T47D (cell line): Measurements from ENCODE around the gene GOT1.

ENCODE experiments used
- DNase-seq, 2 experiments: peaks; one replicate each; pipeline versions ENCODE4 v3.0.0 to v3.0.0-alpha.2; 2011 to 2012; ENCODE audit warnings: low read depth in 1 of 2, low spot score in 1 of 2
- JUND ChIP-seq: IDR thresholded peaks from 2 replicates; pipeline ENCODE4 v1.6.1; 2012; ENCODE audit warnings: low read depth
- in situ Hi-C: cut with HindIII; loops from 2 replicates; pipeline ENCODE4 v1.10.0; 2016; ENCODE audit warnings: low sequenced_read_pairs, low pct_unique_long_range_greater_than_20kb

Gene GOT1

DNA sequence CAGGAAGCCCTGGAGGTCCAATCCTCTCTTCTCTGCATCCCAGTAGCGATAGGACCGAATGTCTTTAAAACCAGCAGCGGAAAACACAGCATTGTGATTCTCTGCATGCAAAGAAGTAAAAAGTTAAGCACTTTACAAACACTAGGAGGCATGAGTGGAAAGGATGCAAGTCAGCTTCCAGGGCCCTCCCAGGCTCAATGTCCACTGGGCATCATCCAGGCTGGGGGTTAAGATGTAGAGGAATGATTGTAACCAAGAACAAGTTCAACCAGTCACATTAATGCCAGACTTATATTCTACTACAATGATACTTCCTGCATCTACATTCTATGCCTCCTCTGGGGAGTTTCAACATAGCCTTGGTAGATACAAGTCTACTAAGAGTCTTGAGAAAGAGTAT is 24.3 kb downstream of the GOT1 start:
- in situ Hi-C loops: no loop called here
- DNase-seq: peak in 1 of 2 experiments; percentile 66
- TF ChIP-seq JUND: no peak

DNA sequence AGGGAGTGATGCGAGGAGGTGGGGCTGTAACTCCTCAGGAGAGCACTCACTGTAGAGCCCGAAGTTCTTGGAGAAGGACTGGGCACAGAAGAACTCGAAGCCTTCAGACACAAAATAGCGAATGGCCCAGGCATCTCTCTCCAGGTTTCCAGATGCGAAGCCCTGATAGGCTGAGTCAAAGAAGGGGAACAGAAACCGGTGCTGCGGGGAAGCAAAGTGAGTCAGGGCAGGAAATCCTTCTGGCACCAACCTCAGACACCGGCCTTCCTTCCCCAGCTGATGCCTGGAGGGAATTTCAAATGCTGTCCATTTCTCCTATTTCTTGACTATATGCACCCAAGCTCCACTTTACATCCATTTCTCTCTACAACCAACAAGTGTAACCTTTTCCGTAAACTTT is 26.8 kb downstream of the GOT1 start:
- TF ChIP-seq JUND: no peak
- in situ Hi-C loops: no loop called here
- no peak for DNase-seq

DNA sequence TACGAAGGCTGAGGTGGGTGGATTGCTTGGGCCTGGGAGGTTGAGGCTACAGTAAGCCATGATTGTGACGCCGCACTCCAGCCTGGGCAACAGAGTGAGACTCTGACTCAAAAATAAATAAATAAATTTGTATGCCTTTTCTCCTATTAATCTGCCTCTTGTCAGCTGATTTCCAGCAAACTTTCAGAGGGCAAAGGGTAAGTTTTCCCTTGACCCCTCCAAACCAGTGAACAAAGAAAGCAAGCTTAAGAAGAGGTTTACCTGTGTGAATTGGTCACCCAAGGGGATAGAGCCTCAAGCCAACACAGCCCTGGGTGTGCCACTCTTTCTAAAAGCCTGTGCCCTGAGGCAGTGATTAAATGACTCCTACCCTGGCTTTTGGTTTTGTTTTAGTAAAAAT is 30.8 kb downstream of the GOT1 start:
- in situ Hi-C loops: no loop called here
- TF ChIP-seq JUND: no peak
- DNase-seq: no peak

DNA sequence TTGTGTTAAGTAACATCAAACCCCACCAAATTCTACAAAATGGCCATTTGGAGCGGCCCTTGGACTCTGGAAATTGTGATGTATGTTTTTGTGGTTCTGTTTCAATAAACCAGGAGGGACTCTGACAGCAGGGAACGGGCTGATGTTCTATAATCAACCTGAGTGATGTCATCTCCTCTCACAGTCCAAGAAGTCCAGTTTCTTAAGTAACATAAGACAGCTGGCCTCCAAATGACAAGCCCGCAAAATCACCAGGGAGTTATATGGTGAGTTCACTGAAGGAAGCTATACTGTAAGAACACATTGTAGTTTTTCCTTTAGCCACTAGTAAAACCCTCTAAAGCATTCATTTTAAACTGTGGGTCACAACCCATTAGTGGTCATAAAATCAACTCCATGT is 34.0 kb downstream of the GOT1 start:
- in situ Hi-C loops: no loop called here
- no peak for DNase-seq
- no peak for TF ChIP-seq JUND

DNA sequence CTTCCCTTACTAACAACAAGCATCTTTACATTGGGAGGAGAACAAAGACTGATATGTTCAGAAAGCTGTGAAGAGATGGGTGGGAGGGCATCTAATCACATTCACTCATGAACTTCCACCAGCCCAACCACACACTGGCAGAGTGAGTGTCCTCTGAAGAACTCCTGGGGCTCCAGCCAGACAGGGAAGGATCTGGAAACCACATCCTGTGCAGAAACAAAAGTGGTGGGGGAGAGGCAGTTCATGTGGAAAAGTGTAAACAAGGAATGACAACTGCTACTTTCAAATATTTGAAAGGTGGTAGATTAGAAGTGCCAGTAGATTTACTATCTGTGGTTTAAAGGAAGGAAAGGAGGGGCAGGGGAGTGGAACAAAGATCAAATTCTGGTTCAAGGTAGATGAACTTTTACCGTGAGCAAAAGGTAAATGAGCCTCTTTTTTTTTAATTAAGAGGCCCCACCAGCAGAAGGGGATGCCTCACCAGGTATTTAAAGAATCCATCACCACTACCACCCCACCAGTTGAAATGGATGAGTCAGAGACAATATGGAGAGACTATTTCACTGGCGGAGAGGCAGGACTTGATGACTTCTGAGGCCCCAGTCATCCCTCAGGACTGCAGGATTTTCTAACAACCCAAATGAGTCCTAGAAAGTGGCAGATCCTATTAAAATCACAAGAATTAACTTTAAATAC is 34.5 kb downstream of the GOT1 start:
- TF ChIP-seq JUND: no peak
- peak in 1 of 2 experiments; percentile 80 for DNase-seq
- in situ Hi-C loops: no loop called here

DNA sequence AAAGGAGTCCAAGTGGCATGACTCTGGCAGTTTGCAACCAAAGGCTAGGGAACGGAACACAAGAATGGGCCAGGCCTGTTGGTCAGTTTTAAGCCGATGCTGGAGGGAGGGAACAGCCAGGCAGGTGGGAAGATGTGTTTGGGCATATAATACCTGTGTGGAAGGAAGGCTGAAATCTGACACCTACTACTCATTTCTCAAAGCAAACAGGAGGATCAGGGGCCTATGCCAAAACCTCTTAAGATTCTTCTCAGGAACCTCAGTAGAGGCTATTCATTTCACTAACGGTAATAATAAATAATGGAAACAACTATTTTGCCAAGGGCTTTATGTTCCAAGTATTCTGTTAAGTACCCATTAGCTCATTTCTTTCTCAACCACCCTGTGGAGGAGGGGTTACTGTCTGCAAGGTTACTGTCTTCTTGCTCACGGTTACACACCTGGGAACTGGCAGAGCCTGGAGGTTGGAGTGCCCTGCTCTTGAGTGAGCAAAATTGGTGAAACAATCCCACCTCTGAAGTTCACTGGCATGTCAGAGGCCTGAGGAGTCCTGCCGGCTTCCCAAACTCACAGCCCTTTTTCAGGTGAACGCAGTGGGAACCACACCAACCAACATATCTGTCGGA is 35.5 kb downstream of the GOT1 start:
- TF ChIP-seq JUND: no peak
- peak in 1 of 2 experiments; percentile 89 for DNase-seq
- in situ Hi-C loops: no loop called here

DNA sequence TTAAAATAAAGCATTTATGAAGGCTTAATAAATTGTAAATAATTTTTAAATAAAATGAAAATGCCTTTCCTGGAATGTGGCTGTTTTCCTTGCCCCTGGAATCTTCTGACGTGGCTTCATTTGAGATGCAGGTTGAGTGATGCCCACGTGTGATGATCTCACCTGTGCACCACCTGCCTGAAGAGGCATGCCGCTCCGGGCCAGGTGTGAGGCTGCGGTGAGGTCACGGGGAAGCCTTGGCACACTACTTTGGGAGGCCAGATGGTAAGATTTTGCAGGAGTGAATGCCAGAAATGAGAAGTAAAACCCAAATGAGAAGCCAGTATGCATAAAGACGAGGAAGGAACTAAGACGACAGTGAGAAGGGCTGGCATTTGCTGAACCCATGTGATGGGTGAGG is 36.2 kb downstream of the GOT1 start:
- in situ Hi-C loops: no loop called here
- no peak for TF ChIP-seq JUND
- DNase-seq: peak in 1 of 2 experiments; percentile 79

DNA sequence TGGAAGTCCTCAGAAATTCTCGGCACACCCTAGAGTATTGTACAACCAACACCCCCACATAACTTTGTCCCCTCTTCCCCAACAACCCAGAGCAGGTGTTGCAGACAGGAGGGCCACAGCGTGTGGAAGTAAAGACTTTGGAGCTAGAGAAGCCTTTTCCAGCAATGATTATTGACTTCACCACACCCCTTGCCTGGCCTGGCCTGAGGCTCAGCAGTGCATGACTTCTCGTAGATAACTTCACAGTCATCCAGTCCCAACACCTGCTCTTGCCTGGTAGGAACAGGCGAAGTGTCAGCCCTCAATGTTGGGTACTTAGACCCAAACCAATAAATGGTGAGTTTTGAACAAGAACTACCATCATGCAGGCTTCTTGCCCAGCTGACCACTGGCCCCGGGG is 36.7 kb downstream of the GOT1 start:
- DNase-seq: no peak
- TF ChIP-seq JUND: no peak
- in situ Hi-C loops: no loop called here

DNA sequence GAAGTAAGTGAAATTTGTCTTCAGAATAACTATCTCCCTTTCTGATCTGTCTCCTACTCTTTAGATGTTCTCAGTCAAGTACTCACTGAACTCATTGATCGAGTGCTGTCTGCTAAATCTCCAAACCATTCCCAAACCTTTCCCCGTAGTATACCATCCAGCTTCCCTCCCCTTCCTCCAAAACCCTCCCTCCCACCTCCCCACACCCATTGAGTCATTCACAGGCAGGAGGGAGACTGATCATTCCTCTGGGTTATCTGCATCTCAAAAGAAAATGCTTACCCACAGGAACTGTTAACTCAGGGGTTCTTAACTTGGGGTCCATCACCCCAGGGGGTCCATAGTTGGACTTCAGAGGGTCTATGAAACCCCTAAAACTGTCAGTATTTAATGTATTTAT is 37.4 kb downstream of the GOT1 start:
- no peak for TF ChIP-seq JUND
- in situ Hi-C loops: no loop called here
- no peak for DNase-seq

DNA sequence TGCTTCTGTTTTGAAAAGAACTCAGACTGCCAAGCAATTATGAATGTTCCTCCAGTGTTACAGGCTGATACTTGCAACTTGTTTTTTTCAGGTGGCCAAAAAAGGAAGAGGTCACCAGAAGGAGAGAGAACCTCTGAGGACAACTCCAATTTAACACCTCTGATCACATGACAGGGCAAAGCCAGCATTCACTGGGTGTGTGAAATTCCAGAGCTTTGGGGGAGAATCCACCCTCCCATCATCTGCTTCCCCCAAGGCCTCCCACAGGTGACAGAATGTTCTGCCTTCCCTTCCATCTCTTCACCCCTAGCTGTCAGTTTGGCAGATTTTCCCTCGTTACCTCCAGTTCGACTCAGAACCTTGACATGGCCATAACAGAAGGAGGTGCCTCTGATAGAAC is 39.1 kb downstream of the GOT1 start:
- no peak for DNase-seq
- no peak for TF ChIP-seq JUND
- in situ Hi-C loops: no loop called here

DNA sequence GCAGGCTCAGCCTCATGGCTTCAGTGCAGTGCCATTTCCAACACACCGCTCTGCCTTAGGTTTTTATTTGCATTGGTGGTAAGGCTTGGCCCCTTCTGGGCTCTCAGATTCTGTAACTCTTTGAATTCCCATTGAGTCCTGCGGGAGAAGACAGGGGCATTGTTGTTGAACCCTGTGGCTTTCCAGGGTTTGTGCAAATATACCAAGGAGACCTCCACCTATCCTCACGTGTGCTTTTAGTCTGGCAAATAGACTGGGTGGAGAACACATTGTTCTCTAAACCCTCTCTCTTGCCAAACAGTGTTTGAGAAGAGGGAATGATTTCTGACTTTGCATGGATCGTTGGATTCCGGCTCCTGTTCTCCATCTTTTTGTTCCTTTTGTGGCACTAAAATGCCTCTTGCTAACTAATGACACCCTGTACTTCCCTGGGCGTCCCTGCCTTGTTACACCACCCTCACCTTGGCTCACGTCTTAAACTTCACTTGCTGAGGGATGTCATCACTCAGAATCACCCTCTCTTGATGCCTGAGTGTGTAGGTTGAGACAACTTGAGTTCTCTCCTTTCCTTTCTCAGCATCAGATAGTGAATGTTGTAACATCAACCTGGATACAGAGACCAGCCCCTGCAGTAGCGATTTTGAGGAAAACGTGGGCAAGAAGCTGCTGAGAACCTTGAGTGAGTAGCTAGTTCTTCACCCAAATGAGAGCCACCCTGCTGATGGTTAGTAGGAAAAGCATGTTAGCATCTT is 40.5 kb downstream of the GOT1 start:
- TF ChIP-seq JUND: no peak
- no peak for DNase-seq
- in situ Hi-C loops: no loop called here

DNA sequence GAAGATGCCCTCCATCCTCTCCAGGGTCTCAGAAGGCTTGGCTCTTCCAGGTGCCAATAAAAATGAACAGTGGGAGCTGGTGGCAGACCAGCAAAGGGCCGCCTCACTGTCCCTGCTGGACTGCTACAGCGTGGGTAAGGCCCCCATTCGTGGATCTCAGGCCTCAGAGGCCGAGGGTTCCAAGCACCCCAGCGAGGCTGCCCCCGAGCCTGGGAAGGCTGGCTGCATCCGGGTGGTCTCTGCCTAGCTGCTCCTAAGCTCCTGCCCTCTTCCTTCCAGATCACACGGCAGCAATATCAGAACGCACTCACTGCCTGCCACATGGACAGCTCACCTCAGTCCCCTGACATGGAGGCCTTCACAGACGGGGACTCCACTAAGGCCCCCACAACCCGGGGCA is 42.9 kb downstream of the GOT1 start:
- TF ChIP-seq JUND: no peak
- in situ Hi-C loops: no loop called here

DNA sequence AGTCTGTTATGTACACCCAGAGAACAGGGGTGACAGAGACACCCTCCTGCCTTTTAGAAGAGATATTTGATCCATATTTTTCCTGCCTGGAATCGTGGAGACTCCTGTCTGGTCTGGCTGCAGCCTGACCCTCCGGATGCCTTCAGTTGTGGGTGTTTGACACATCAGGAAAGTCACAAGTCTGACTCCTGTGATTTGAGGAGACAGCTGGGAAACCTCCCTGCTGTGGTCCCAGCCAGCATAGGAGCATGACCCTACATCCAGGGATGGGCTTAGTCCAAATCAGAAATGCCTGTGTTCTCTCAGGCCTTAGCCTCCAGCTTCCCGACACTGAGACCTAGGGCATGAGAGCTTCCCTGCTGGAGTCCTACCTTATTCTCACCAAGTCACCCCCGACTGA is 43.4 kb downstream of the GOT1 start:
- no peak for TF ChIP-seq JUND
- no peak for DNase-seq
- in situ Hi-C loops: no loop called here

More for the DNA sequence above, 42.9 kb downstream of the GOT1 start:
- no peak for DNase-seq
